ENCODE results near the gene KIF18B.

The KIF18B gene

DNA sequence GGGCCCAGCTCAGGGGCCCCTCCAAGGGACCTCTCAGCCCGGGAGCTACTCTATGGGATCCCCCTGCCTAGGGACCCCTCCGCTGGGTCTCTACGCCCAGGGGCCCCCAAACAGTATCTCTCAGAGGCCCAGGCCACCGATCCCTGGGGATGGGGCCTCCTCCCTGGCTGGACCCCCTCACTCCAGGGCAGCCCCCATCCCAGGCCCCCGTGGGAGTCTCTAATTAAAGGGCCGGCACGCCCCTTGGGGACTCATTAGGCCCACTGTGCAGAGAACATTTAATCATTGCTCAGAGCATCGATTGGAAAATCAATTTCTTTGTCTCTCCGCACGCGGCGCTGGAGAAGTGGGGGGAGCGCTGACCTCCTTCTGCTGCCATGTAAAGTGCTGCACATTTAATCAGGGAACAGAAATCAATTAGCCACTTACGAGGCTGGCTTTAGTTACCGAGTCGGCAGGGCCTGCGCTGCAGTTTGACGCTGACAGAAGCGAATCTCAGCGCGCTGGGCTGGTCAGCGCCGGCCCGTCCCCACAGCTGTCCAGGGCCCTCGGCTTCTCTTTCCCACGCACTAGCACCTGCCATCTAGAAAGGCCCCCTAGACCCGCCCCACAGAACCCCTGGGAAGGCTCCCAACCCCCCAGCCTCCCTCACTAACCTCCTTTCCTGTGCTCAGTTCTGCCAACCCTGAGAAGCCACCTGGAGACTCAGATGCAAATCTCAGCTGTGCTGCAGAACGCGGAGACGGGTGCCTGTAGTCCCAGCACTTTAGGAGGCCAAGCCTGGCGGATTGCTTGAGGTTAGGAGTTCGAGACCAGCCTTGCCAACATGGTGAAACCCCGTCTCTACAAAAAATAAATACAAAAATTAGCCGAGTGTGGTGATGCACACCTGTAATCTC is 40.7 kb upstream of the KIF18B start:
- TF ChIP-seq CTCF (IDR thresholded peaks at IDR 0.05; ENCODE audit: insufficient read depth, missing control alignments), result no peak
- no peak for FAIRE-seq
- DNase-seq (ENCODE audit: insufficient read length, low spot score), result no peak

DNA sequence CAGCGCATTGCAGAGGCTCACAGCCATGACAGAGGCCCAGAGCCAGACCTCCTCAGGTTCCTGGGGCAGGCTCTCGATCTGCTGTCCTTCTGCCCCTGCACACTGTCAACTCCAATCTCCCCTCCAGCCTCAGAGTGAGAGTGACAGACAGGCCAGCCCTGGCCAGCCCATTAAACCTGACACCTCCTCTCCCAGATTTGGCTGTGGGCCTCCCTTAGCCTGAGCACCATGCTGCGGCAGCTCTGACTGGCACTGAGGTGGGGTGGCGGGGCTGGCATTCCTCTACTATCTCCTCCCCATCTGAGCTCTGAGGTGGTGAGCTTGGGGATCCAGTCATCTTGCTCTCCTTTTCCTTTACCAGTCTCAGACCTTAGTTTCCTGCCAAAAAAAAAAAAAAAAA is 36.0 kb upstream of the KIF18B start:
- DNase-seq (ENCODE audit: insufficient read length, low spot score), result no peak
- no peak for FAIRE-seq
- no peak for TF ChIP-seq CTCF (IDR thresholded peaks at IDR 0.05; ENCODE audit: insufficient read depth, missing control alignments)

- DNase-seq (ENCODE audit: insufficient read length, low spot score), result no peak
- FAIRE-seq, result no peak
- no peak for TF ChIP-seq CTCF (IDR thresholded peaks at IDR 0.05; ENCODE audit: insufficient read depth, missing control alignments)
Measured at GRCh38 chr17:44982113-44982702, 34.6 kb upstream of the KIF18B start.

- no peak for TF ChIP-seq CTCF (IDR thresholded peaks at IDR 0.05; ENCODE audit: insufficient read depth, missing control alignments)
- no peak for FAIRE-seq
- DNase-seq (ENCODE audit: insufficient read length, low spot score), result no peak
Measured at GRCh38 chr17:44981221-44981968, 33.8 kb upstream of the KIF18B start.

DNA sequence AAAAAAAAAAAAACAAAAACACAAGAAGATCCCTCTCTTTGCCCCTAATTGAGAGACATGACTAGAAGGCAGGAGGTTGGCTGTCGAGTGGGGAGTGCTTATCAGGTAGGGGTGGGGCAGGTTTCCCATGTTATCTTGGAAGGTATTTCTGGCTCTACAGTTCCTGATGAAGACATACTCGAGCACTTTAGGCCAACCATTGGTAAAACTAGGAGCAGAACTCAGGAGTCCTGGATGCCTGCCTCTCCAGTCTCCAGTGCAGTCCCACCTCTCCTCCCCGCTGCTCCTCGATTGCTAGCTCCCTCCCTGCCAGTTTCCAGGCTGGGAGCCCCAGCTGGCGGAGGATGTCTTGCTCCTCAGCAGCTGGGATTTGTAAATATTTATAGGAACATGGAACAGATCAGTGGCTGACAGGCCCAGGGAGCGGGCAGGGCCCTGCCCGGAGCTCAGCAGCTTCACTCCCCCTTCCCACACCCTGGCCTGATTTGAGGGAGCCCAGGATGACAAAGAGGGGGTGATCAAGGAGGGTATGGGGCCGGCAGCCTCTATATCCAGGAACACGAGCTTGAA is 31.9 kb upstream of the KIF18B start:
- DNase-seq (ENCODE audit: insufficient read length, low spot score), result no peak
- no peak for FAIRE-seq

DNA sequence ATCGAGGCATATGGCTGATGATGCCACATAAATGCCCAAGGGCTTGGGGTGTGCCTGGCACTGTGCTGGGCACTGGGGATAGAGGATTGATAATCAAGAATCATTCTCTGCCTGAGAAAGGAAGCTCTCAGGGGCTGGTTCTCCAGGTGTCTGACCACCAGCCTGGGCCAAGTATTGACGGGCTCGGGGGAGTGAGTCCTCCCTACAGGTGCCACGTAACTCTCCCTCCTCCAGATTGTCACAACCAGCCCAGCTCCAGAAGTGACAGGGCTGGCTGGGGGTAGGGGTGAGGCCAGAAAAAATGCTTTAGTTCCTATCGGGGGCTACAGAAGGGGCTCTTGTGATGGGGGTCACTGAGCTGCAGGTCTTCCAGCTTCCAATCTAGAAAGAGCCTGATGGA is 31.2 kb upstream of the KIF18B start:
- DNase-seq (ENCODE audit: insufficient read length, low spot score), result no peak
- FAIRE-seq, result no peak
- no peak for TF ChIP-seq CTCF (IDR thresholded peaks at IDR 0.05; ENCODE audit: insufficient read depth, missing control alignments)

More for the DNA sequence above, 31.9 kb upstream of the KIF18B start:
- TF ChIP-seq CTCF (IDR thresholded peaks at IDR 0.05; ENCODE audit: insufficient read depth, missing control alignments), result no peak
